Stimulated activated CD4-positive, alpha-beta T cell treated with anti-CD3 and anti-CD28 coated beads, Interleukin-4, amount 100 ng/mL, for 24 hours (primary cell): ENCODE measurements around the gene NBPF1.
"Not testable (repeated sequence)": the region's sequence is repeated elsewhere in the genome, so short reads cannot be mapped to it uniquely, and the experiment has no call there.

Experiments used
- DNase-seq: peaks from one replicate; pipeline ENCODE4 v3.0.0-alpha.2; 2020

Gene NBPF1

DNA sequence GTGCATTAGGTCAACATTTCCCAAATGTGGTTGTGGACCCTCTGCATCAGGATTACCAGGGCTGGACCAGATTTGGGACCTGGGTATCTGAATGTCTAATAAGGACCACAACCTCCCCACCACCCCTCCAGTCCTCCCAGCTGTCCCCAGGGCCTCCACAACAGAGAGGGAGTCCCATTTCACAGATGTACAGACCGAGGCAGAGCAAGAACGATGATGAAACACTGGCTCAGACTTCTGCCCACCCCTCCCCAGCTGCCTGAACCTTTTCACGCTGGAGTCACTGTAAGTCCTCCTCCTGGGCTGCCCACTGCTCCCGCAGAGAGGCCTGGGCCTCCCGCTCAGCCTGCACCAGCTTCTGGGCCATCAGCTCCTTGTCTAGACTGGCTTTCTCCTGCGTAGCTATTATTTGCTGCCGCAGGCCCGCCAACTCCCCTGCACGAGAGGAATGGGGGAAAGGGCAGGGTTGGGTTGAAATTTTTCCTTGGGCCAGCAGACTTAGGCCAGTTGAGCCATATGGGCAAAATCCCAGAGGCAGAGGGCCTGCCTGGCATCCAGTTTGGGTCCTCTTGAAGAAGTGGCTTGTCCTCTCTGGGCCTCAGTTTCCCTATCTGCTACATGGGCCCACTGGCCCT, 8.4 kb upstream of the NBPF1 start:
- not testable (repeated sequence) for DNase-seq

DNA sequence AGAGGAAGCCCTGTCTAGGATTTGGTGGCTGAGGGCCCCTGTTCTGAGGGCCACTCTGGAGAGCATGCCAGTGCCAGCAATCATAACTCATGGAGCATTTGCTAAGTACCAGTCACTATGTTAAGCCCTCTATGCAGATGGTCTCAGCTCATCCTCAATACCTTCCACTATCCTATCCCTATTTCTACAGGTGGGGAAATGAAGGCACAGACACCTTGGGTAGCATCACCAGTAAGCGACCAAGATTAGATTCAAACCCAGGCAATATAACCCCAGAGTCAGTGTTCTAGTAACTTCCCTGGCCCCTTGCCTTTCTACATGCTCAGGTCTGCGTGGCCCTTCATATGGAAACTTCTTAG, 7.9 kb upstream of the NBPF1 start:
- no peak for DNase-seq

DNA sequence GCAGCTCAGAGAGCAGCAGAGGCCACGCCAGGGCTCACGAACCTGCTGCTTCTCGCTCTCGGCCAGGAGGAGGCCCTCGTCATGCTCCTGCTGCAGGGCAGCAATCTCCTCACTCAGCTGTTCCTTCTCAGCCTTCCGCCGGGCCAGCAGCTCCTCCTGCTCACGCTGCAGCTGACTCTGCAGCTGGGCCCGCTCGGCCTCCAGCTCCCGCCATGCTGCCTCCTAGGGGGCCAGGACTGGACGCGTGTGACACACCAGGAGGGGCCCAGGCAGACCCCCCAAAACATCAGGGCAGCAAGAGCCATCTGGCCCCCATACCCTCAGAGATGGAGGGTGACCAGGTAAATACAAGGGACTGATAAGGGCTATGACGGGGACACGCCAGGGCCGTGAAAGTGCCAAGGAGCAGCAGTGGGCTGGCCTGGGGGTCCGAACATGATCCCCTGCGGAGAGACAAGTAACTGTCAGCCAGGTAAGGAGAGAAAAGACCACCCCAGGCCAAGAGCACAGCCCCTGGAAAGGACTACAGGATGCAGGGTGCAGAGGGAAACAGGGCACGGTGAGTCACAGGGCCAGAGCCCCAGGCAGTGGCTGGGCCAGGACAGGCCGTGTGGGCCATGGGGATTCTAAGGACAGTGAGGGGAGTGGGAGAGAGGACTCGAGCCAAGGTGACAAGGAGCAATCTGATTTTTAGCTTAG, 6.6 kb upstream of the NBPF1 start:
- not testable (repeated sequence) for DNase-seq

DNA sequence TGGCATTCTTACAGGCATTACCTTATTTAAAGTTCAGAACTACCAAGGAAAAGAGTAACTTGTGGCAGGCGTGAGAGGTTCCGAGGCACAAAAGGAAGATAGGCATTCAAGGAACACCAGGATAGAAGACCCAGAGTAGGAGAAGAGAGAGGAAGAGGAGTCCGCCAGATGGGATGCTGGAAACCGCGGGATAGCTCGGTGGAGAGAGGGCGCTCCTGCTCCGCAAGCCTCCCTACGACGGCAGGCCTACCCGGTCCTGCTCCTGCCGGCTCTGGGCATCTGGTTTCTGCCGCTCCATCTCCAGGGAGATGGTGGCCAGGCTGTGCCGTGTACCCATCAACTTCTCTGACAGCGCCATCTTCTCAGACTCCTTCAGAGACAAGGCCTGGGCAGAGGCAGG, 5.4 kb upstream of the NBPF1 start:
- no peak for DNase-seq

DNA sequence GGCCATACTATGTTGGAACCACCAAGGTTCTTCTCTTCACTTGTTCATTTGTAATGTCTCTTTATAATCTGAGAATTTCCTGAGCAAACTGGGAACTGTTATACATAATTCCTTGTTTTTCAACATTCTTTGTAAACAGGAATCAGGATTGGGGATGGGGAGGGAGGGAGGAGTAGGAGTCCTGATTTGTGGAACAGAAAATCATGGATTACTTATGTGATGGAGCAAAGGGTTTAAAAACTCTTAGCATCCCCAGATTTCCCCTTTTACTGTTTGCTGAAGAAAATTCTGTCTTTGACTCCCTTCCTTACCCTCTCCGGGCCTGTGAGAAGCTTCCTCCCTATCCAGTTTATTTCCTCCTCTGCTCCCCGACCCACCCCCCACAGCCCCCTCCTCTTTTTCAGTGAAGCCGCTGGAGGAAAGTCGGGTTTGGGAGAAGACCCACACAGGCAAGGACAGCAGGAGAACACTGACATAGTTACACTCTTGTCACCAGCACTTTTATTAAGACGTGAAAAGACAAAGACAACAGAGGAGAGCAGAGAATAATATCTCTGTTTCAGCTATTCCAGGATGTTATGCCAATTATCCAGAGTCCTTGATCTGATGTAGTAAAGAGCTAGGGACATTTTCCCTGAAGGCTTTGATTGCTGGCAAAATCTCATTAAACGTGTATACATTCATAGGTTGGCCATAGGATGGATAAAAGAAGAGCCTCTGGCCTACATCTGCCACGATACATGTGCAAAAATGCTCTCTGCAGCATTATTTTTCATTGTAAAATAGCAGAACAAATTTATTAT, 4.6 kb upstream of the NBPF1 start:
- DNase-seq, result no peak

DNA sequence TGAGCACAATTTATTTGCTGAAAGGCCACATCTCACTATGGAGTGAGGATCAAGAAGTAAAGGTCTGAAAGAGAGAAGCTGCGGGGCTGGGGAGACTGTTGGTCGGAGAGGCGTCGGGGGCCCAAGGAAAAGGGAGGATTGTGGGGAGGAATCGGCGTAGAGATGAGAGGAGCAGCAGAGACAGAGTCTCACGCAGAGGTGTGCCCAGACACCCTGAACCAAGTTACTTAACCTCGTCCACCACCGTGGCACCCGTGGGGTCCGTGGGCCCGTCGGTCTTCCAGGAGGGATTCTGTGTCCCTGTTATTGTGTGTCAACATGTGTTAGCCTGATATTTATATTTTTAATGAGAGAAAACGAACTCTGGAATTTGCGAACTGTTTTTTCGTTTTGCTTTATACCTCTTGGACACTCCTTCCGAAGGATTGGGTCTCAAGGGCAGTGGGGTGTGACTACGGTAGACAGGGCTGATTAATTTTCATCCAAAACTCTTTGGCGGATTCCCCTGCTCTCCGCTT, 3.8 kb upstream of the NBPF1 start:
- DNase-seq, result no peak

DNA sequence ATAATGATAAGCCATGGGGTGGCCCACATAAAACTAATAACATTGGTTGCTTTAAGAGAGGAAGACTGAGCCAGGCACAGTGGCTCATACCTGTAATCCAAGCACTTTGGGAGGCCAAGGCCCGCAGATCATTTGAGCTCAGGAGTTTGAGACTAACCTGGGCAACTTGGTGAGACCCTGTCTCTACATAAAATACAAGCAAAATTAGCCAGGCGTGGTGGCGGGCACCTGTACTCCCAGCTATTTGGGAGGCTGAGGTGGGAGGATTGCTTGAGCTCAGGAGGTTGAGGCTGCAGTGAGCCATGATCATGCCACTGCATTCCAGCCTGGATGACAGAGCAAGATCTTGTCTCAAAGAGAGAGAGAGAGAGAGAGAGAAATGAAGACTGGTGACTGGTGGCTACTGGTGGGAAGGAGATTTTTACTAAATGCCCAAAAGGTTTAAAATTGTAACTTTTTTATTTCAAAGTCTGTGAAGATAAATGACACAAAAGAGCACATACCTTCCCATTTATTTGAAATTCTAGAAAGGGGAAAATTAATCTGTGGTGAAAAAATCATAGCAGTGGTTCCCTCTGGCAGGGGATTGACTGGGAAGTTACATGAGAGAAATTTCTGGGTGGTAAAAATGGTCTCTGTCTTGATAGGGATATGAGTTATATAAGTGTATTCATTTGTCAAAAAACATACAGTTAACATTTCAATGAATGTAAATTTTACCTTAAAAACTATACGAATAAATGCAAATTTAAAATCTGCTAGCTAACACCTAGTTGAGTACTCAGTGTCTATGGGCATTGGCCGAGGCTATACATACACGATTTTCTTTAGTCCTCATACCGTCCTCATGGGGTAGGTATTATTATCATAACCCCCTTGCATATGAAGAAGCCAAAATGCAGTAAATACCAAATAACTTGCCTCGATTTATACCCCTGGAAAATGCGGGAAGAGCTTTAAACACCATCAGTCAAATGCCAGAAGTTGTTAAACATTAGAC, 2.2 kb upstream of the NBPF1 start:
- DNase-seq, result no peak

DNA sequence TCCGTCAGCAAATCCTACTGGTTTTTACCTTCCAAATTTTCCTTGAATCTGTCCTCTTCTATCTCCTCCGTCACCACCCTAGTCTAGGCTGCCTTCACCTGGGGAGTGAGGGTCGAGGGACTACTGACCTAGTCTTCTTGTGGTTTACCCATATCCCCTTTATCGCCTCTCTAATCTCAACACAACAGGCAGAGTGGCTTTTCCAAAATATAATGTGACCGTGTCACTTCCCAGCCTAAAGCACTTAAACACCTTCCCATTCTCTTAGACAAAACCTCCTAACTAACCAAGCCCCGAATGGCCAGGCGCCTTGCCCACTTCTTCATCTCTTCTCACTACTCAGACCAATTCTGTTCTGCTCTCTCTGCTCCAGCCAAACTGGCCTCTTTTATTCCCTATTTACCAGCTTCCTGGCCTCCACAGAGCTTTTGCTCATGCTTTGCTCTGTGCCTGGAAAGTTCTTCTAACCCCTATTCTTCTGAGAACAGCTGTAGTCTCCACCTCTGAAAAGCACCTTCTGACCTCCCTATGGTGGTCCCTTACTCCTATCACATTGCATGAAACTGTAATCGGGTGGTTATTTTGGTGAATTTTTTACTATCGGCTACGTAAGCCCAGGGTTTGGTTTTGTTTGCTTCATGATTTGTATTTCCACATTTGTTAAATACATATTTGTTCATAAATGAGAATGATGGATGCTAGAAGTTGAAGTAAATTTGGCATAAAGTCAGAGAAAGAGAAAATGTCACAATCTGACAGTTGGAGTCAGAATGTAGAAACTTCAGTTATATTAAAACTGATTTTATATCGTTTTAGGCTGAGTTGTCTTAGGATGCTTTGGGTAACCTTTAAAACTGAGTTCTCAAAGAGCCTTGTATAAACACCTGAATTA, 1.2 kb upstream of the NBPF1 start:
- DNase-seq, result no peak

DNA sequence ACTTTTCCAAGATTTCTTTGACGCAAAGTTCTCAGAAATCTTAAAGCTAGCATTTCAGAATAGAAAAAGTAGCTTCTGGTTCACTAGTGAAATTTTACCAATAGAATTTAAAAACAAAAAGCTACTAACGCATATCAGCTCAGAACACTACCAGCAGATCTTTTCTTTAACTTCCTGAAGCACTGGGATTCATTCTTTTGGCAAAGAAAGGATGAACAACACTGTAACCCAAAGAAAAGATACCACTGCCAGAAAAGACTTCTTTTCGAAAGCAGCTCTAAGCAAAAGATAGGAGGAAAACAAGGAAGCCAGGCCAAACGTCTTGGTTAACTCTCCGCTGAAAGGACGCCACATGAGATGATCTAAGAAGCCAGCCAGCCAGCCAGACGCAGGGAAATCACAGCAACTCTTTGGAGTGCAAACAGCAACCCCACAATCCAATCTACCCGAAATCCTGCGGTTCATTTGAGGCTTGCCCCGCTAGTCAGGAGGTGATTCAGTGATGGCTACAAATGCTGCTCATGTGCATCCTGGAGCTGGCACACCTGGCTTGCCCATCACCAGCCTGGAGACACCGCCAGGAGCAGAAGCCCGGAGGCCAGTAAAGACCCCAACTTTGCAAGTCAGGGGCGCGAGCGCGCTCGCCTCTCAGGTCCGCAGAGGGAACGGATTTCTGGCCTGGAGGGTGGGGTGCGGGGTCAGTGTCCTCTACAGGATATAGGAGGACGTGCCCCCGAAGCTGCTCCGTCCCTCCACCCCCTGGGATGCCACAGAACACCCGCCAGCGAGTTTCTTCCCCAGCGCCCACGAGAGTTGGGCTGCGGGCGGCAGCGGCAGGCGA, 812 bp downstream of the NBPF1 start:
- DNase-seq, result peak; percentile 27

DNA sequence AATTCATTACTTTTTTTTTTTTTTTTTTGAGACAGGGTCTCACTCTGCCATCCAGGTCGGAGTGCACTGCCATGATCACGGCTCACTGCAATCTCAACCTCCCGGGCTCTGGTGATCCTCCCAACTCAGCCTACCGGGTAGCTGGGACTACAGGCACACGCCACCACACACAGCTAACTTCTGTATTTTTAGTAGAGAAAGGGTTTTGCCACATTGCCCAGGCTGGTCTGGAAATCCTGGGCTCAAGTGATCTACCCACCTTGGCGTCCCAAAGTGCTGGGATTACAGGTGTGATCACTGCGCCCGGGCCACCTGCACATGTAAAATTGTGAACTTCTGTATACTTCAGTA, 1.4 kb downstream of the NBPF1 start:
- not testable (repeated sequence) for DNase-seq

DNA sequence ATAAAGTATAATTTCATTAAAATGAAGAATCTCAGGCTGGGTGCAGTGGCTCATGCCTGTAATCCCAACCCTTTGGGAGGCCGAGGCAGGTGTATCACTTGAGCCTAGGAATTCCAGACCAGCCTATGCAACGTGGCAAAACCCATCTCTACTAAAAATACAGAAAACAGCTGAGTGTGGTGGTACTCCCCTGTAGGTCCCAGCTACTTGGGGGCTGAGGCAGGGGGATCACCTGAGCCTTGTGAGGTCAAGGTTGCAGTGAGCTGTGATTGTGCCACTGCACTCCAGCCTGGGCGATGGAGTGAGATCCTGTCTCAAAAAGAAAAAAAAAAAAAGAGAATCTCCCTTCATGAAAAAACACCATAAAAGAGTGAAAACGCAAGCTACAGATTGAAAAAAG, 2.2 kb downstream of the NBPF1 start:
- DNase-seq, result not testable (repeated sequence)

DNA sequence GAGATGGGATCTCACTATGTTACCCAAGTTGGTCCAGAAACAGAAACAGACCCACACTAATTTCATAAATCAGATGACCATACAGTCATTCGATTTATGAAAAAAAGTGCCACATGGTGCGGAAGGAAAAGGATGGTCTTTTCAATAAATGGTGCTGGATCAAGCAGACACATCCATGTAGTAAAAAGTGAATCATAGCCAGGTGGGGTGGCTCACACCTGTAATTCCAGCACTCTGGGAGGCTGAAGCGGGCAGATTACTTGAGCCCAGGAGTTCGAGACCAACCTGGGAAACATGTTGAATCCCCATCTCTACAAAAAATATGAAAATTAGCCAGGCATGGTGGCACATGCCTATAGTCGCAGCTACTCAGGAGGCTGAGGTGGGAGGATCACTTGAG, 2.8 kb downstream of the NBPF1 start:
- DNase-seq, result not testable (repeated sequence)

DNA sequence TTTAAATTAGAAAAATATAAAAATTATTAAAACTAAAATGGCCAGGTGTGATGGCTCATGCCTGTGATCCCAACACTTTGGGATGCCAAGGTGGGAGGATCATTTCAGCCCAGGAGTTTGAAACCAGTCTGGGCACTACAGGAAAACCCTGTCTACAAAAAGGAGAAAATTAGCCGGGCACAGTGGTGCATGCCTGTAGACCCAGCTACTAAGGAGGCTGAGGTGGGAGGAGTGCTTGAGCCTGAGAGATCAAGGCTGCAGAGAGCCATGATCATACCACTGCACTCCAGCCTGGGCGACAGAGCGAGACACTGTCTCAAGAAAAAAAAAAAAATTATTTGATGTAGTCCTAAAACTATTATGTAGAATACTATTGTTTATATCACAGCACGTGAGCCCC, 3.6 kb downstream of the NBPF1 start:
- DNase-seq, result not testable (repeated sequence)

DNA sequence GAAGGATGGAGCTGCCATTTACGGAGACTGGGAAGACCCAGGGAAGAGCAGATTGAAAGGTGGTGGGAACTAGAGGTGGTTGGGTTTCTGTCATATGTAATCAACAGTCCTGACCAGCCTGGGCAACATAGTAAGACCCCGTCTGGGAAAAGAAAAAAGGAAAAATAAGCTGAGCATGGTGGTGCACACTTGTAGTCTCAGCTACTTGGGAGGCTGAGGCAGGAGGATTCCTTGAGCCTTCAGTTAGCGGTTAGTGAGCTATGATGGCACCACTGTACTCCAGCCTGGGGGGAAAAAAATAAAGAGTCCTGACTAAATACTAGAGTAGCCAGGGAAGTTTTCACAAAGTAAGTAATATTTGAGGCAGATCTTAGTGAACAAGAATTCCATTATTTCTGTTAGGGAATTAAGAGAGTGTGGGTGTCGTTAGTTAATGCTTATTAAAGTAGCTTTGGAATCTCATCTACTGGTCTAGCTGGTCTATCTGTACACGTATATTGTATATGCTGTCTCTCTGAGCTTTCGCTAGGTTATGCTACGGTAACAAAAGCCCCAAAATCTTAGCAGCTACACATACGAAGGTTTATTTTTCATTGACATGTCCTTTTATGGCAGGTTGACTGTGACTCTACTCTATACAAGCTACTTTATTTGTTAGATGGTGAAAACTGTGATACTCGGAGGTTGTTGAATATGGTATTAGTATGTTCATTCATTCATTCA, 4.4 kb downstream of the NBPF1 start:
- no peak for DNase-seq

DNA sequence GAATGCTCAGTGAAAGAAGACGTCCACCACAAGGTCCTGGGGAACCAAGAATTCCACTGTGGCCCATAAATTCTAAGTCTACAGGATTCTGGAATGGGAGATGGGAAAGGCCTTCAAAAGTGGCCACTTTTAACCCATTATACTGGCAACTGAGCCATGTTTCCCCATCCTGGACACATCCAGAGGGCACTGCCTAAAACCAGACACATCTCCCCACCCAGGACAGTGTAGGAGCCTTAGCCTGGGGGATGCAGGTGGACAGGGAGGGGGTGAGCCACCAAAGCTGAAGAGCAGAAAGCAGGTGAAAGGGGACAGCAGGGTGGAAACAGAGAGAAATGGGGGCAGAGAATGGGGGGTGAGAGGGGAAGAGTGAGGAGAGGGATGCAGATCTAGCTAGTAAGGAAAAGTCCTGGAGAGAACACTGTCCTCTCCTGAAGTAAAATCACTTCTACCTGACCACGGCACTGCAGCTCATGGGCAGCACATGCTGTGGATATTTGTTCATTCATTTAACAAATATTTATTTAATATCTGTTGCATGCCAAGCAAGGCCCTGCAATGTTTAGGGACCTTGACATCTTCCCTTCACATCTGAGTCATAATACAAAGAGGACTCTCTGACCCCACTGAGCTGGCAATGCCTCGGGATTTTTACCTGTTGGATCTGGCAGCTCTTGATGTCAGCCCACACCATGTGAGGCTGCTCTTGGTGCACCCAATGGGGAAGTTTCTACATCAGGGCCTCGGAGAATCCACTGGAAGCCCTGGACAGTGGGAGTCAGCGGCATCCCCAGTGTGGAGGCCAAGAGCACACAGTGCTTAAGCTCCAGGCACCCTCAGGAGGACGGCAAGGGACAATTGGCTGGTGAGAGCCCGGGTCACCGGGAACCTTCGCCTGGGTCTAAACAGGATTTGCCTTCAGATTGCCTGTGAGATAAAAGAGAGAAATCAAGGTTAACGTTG, 5.2 kb downstream of the NBPF1 start:
- not testable (repeated sequence) for DNase-seq

DNA sequence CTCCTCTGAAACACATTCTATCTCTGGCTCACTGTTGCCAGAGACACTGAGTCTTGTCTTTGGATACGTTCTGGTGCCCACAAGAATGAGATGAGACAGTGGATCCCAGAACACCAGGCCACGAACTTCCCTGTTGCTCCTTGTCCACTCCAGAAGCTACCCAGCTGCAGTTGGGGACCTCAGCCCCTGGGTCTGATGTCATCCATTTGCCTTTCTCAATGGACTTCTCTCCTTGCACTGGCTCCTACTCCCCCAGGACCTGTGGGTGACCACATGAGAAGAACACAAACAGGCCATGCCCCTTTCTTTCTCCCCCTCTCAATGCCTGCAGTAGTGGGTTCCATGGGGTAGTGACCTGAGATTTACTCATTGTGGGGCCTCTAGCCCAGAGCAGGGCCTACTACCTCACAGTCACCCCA, 5.9 kb downstream of the NBPF1 start:
- DNase-seq, result no peak

DNA sequence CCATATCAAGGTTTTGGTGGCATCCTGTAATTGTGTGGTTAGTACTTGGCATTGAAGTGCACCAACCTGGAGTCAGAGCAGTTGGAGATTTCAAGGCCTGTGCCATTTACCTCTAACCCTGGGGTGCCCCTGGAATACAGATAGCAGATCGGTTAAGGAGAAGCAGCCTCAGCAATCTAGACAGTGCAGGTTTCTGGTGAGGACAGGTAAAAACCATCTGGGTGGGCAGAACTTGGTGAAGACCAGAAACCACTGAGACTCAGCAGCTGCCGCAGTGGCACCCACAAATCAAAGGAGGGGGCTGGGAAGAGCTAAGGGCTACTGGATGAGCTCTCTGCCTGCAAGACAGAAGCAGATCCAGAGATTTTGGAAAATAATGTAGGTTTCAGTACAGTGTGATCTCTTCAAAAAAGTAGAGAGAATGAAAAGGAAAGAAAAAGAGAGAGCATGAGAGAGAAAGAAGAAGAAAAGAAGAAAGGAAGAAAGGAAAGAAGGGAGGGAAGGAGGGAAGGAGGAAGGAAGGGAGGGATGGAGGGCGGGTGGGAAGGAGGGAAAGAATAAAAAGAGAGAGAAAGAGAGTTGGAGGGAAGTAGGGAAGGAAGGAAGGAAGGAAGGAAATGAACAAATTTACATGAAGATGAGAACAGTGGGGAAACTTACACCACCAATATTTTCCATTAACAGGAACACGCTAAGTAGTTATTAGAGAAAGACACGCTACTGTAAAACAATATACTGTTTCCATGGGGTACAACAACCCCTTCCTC, 6.5 kb downstream of the NBPF1 start:
- DNase-seq, result not testable (repeated sequence)
